NB4 (cell line): Measurements from ENCODE around the gene ANKRD53.

Experiments
- CTCF ChIP-seq: IDR thresholded peaks from one replicate; pipeline ENCODE4 v1.5.1; 2012; ENCODE audit warnings: low read depth, low read length
- MAX ChIP-seq: IDR thresholded peaks from 2 replicates; pipeline ENCODE4 v1.6.1; 2011; ENCODE audit warnings: low read depth, low read length
- MYC ChIP-seq: IDR thresholded peaks from 2 replicates; pipeline ENCODE4 v1.6.1; 2011; ENCODE audit warnings: low read depth, low read length

GRCh38 chr2:70939839-70940580, 38.4 kb upstream of the ANKRD53 start:
- TF ChIP-seq CTCF (no peak), MYC (no peak), MAX (no peak)
